Measurements from ENCODE around the gene ZC3H14.

ZC3H14 gene

DNA sequence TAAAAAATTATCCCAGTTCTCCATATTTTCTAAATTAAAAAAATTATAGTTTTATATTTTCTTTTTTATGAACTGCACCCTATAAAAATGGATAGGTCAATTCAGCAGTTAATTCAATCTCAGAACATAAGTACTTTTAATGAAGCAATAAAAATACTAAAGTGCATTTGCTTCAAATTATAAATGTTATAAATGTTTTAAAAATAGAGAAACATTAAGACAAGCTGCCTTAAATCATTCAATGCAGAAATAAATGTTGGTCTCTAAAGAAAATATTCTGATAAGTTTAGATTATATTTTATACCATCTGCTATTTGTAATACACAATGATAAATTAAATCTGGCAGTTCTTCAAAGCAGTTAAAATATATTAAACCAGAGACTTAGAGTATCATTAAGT is 65.6 kb downstream of the ZC3H14 start:
- Histone ChIP-seq H3K4me1 (ENCODE audit: insufficient read depth, low read length, severe bottlenecking) (no peaks in the 10 kb centered on the region), H3K36me3 (ENCODE audit: insufficient read depth, low read length) (no peaks in the 10 kb centered on the region), H3K4me2 (ENCODE audit: low read length) (no peak overlapping the region), H3K9ac (ENCODE audit: low read length) (no peak overlapping the region), H3K27ac (ENCODE audit: low read depth, low read length, poor library complexity, severe bottlenecking) (no peak overlapping the region), H3K9me3 (ENCODE audit: low read length) (no peaks in the 10 kb centered on the region), H3K9me2 (ENCODE audit: low read depth, low read length) (no peaks in the 10 kb centered on the region), H3K4me3 (ENCODE audit: low read depth, low read length, poor library complexity, severe bottlenecking) (no peak overlapping the region), H3K27me3 (ENCODE audit: insufficient read depth, low read length) (no peaks in the 10 kb centered on the region), H2AFZ (ENCODE audit: low read length) (no peak overlapping the region), H4K20me1 (ENCODE audit: insufficient read depth, low read length) (no peaks in the 10 kb centered on the region), H3K79me2 (ENCODE audit: insufficient read depth, low read length) (no peaks in the 10 kb centered on the region), H3F3A (ENCODE audit: insufficient read depth, low read length) (no peaks in the 10 kb centered on the region)
- TF ChIP-seq EZH2 (IDR thresholded peaks at IDR 0.05; ENCODE audit: borderline replicate concordance, low read length) (no peak), CTCF (IDR thresholded peaks at IDR 0.05; ENCODE audit: low read length) (no peak)

DNA sequence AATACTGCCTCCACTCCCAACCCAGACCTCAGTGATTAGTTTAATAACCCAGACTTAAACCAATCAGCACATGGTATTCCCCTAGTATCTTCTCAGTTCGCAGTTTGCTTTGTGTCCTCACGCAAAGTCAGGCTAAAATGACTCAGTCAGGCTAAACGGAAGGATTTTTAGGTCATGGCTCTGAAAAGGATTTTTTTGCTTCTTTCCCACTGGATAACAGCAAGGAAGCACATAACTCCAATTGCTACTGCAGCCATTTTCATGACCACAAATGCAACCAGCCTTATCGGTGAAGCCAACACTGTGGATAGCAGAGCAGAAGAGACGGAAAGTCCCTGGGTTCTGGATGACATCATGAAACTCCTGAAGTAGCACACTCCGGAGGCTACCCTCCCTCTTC is 67.7 kb downstream of the ZC3H14 start:
- H3K4me1 ChIP-seq (ENCODE audit: insufficient read depth, low read length, severe bottlenecking): no peaks in the 10 kb centered on the region
- no peak overlapping the region for H3K9ac ChIP-seq (ENCODE audit: low read length)
- H3K4me3 ChIP-seq (ENCODE audit: low read depth, low read length, poor library complexity, severe bottlenecking): no peak overlapping the region
- no peak for TF ChIP-seq EZH2 (IDR thresholded peaks at IDR 0.05; ENCODE audit: borderline replicate concordance, low read length)
- no peak for TF ChIP-seq CTCF (IDR thresholded peaks at IDR 0.05; ENCODE audit: low read length)
- no peaks in the 10 kb centered on the region for H3K79me2 ChIP-seq (ENCODE audit: insufficient read depth, low read length)
- H2AFZ ChIP-seq (ENCODE audit: low read length): no peak overlapping the region
- no peaks in the 10 kb centered on the region for H4K20me1 ChIP-seq (ENCODE audit: insufficient read depth, low read length)
- no peaks in the 10 kb centered on the region for H3K9me3 ChIP-seq (ENCODE audit: low read length)
- H3K9me2 ChIP-seq (ENCODE audit: low read depth, low read length): no peaks in the 10 kb centered on the region
- H3F3A ChIP-seq (ENCODE audit: insufficient read depth, low read length): no peaks in the 10 kb centered on the region
- H3K36me3 ChIP-seq (ENCODE audit: insufficient read depth, low read length): no peaks in the 10 kb centered on the region
- no peaks in the 10 kb centered on the region for H3K27me3 ChIP-seq (ENCODE audit: insufficient read depth, low read length)
- H3K4me2 ChIP-seq (ENCODE audit: low read length): no peak overlapping the region
- no peak overlapping the region for H3K27ac ChIP-seq (ENCODE audit: low read depth, low read length, poor library complexity, severe bottlenecking)

DNA sequence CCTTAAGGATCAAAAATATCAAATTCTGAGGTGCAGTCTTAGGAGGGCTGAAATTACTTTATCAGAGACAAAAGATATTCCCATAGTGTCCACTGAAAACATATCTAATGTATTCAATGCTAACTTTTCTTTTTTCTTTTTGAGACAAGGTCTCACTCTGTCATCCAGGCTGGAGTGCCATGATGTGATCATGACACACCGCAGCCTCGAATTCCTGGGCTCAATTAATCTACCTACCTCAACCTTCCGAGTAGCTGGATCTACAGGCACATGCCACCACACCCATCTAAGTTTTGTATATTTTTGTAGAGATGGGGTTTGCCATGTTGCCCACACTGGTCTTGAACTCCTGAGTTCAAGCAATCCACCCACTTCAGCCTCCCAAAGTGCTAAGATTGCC is 68.3 kb downstream of the ZC3H14 start:
- Histone ChIP-seq H3K9me3 (ENCODE audit: low read length) (no peaks in the 10 kb centered on the region), H3K79me2 (ENCODE audit: insufficient read depth, low read length) (no peaks in the 10 kb centered on the region), H3K4me1 (ENCODE audit: insufficient read depth, low read length, severe bottlenecking) (no peaks in the 10 kb centered on the region), H3K27me3 (ENCODE audit: insufficient read depth, low read length) (no peaks in the 10 kb centered on the region), H3K9me2 (ENCODE audit: low read depth, low read length) (no peaks in the 10 kb centered on the region), H3K27ac (ENCODE audit: low read depth, low read length, poor library complexity, severe bottlenecking) (no peak overlapping the region), H3K9ac (ENCODE audit: low read length) (no peak overlapping the region), H3K36me3 (ENCODE audit: insufficient read depth, low read length) (no peaks in the 10 kb centered on the region), H3K4me2 (ENCODE audit: low read length) (no peak overlapping the region), H4K20me1 (ENCODE audit: insufficient read depth, low read length) (no peaks in the 10 kb centered on the region), H2AFZ (ENCODE audit: low read length) (no peak overlapping the region), H3F3A (ENCODE audit: insufficient read depth, low read length) (no peaks in the 10 kb centered on the region), H3K4me3 (ENCODE audit: low read depth, low read length, poor library complexity, severe bottlenecking) (no peak overlapping the region)
- TF ChIP-seq EZH2 (IDR thresholded peaks at IDR 0.05; ENCODE audit: borderline replicate concordance, low read length): no peak
- no peak for TF ChIP-seq CTCF (IDR thresholded peaks at IDR 0.05; ENCODE audit: low read length)

All from OCI-LY1 (cell line).